ENCODE results near the gene UBA5. TPM values are rescaled to one million over a fixed set of nuclear protein-coding genes. Genes with fewer than 3 reads are reported as not detected.
A peak's percentile ranks its signal among the peaks of the same experiment; 100 is the strongest.

Gene UBA5
- polyA plus RNA-seq, 2 of the 4 experiments (the other 2 are of a cell fraction), result 41.8 to 49.1 TPM

- TF ChIP-seq CTCF (IDR thresholded peaks at IDR 0.05) (peak; percentile 74), ESRRA (IDR thresholded peaks at IDR 0.05; ENCODE audit: borderline replicate concordance, low read length) (no peak), RAD21 (conservative IDR thresholded peaks at IDR 0.05 in 1 of 2, IDR thresholded peaks at IDR 0.05 in 1 of 2) (peak; percentile 64 to 66), GATA3 (IDR thresholded peaks at IDR 0.05; ENCODE audit: borderline replicate concordance) (no peak)
These were observed 18.1 kb upstream of the UBA5 start (continued) for GRCh38 chr3:132641837-132642538.

- ChIA-PET CTCF (interaction anchor here (0.9 to 2.1 kb wide), 10 partner anchors 11 to 291 kb away, joined by 3 to 16 read pairs (median 6); partner anchors contain the start of genes ACAD11 and UBA5), POLR2A (interaction anchor here (1.0 kb wide), 1 partner anchor 17 kb away, joined by 3 read pairs; the partner anchor contains the start of genes ACAD11 and UBA5)
- Histone ChIP-seq H3K4me1 (peaks cover 21% of the 10 kb centered on the region), H3K4me2 (no peak overlapping the region), H3K4me3 (no peak overlapping the region), H3K27ac (no peak overlapping the region), H3K9me3 (no peaks in the 10 kb centered on the region)
- no peak for FAIRE-seq
- WGBS (ENCODE audit: missing lambda C conversion rate), result 45% methylated on average over 2 of the region's 2 CpGs
- TF ChIP-seq HES2 (IDR thresholded peaks at IDR 0.05) (no peak), RAD21 (conservative IDR thresholded peaks at IDR 0.05 in 1 of 2, IDR thresholded peaks at IDR 0.05 in 1 of 2) (0 out of 5 replicates have a peak, but pooled peaks of 1 of the 2 experiments have one; percentile 4)
- no peak for DNase-seq (ENCODE audit: low read depth in 1 of 2, low spot score in 1 of 2)
- no peak for ATAC-seq
These were observed 17.6 kb upstream of the UBA5 start for GRCh38 chr3:132642539-132642847.

GRCh38 chr3:132643366-132643765 is 16.8 kb upstream of the UBA5 start:
- no peak for DNase-seq (ENCODE audit: low read depth in 1 of 2, low spot score in 1 of 2)
- Histone ChIP-seq H3K9me3 (no peaks in the 10 kb centered on the region), H3K4me1 (peaks cover 12% of the 10 kb centered on the region), H3K4me2 (no peak overlapping the region), H3K4me3 (no peak overlapping the region), H3K27ac (no peak overlapping the region)
- no peak for FAIRE-seq
- no peak for TF ChIP-seq MAFK (IDR thresholded peaks at IDR 0.05; ENCODE audit: partially characterized antibody)
- no peak for ATAC-seq
- ChIA-PET POLR2A (no interaction called here), CTCF (interaction anchor here (0.7 to 2.1 kb wide), 8 partner anchors 10 to 292 kb away, joined by 3 to 16 read pairs (median 6); no protein-coding TSS in a partner anchor)
- WGBS (ENCODE audit: missing lambda C conversion rate), result 56% methylated on average over 2 of the region's 2 CpGs

DNA sequence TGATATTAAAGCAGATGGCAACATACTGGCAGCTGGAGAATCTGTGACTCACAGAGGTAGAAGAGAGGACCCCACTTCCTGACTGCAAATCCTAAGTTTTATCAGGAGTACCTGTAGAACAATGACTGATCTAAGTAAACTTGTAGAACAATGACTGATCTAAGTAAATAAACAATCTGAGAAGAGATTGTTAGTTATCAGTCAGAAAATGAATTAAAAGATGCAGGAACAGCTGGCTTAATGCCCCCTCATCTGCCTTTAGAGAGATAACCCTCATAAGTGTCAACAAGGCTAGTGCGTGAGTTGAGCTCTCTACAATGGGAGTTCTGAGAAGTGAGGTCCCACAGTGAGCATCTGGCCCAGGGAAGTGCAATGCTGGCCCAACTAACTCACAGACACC is 15.1 kb upstream of the UBA5 start:
- Histone ChIP-seq H3K27ac (no peak overlapping the region), H3K4me3 (no peak overlapping the region), H3K4me1 (peaks cover 9% of the 10 kb centered on the region), H3K4me2 (no peak overlapping the region), H3K9me3 (no peaks in the 10 kb centered on the region)
- WGBS (ENCODE audit: missing lambda C conversion rate), result 100% methylated on average over 1 of the region's 1 CpG
- no peak; a peak in 1 of 6 replicates for ATAC-seq
- POLR2A ChIA-PET, result no interaction called here
- FAIRE-seq, result no peak
- CTCF ChIA-PET, result no interaction called here
- TF ChIP-seq HEYL (CRISPR knock-in tag; IDR thresholded peaks at IDR 0.05) (no peak), PHF8 (IDR thresholded peaks at IDR 0.05; ENCODE audit: borderline replicate concordance, low read depth) (no peak), TP53 (CRISPR knock-in tag; IDR thresholded peaks at IDR 0.05) (no peak), USF2 (IDR thresholded peaks at IDR 0.05) (no peak), HOXB13 (CRISPR knock-in tag; IDR thresholded peaks at IDR 0.05; ENCODE audit: low read depth) (no peak), FOXS1 (CRISPR knock-in tag; IDR thresholded peaks at IDR 0.05) (no peak), ZFP36 (IDR thresholded peaks at IDR 0.05; ENCODE audit: borderline replicate concordance, partially characterized antibody) (no peak), JUNB (IDR thresholded peaks at IDR 0.05) (no peak), FOSL2 (IDR thresholded peaks at IDR 0.05) (no peak), FOSL2 (CRISPR knock-in tag; IDR thresholded peaks at IDR 0.05) (no peak), ELK1 (IDR thresholded peaks at IDR 0.05; ENCODE audit: low read depth, low read length) (no peak), CEBPB (IDR thresholded peaks at IDR 0.05) (no peak), HOXB5 (CRISPR knock-in tag; IDR thresholded peaks at IDR 0.05) (no peak), MAFK (IDR thresholded peaks at IDR 0.05; ENCODE audit: partially characterized antibody) (no peak)
- TF ChIP-seq, protein P1, sequence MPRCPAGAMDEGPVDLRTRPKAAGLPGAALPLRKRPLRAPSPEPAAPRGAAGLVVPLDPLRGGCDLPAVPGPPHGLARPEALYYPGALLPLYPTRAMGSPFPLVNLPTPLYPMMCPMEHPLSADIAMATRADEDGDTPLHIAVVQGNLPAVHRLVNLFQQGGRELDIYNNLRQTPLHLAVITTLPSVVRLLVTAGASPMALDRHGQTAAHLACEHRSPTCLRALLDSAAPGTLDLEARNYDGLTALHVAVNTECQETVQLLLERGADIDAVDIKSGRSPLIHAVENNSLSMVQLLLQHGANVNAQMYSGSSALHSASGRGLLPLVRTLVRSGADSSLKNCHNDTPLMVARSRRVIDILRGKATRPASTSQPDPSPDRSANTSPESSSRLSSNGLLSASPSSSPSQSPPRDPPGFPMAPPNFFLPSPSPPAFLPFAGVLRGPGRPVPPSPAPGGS (IDR thresholded peaks at IDR 0.05), result no peak
- no peak for DNase-seq (ENCODE audit: low read depth in 1 of 2, low spot score in 1 of 2)
